HCT116 (cell line): ENCODE data around the gene MYOM1. TPM values are rescaled to one million over a fixed set of nuclear protein-coding genes. Genes with fewer than 3 reads are reported as not detected.

ENCODE experiments used
- ATAC-seq: fragments of 200-7000 bp; cut with Tn5 transposase; 2 replicates; pipeline ENCODE4 v1.9.1; 2020; ENCODE audit warnings: mild to moderate bottlenecking, moderate library complexity
- BruUV-seq: library from RNA; stranded (reverse); fragments of 400-500 nt; replicated peaks from 2 replicates; lab custom pipeline; 2021; lab: Mats Ljungman, UMichigan
- CTCF ChIA-PET: fragments of 300-600 bp; sonication (Branson Sonifier 250); formaldehyde crosslinking; loops from one replicate; lab custom pipeline; 2021; ENCODE audit warnings: antibody characterized with exemption; lab: Charles Lee
- POLR2A ChIA-PET: fragments of 300-600, 350-600 bp; sonication (Branson Sonifier 250); formaldehyde crosslinking; loops from one replicate; lab custom pipeline; 2021; ENCODE audit warnings: antibody characterized with exemption; lab: Charles Lee
- RAD21 ChIA-PET, 2 experiments: fragments of 300-600 bp; sonication (Branson Sonifier 250); formaldehyde crosslinking; loops; one replicate each; lab custom pipeline; 2023; ENCODE audit warnings: low total read pairs in 2 of 2; ENCODE audit not compliant: uncharacterized antibody in 2 of 2, unreplicated experiment in 2 of 2, low non-redundant PET in 1 of 2; lab: Charles Lee
- DNase-seq: peaks from one replicate; pipeline ENCODE4 v3.0.0-alpha.2; 2010; ENCODE audit warnings: low read depth, low spot score
- H2AFZ ChIP-seq: fragments of 200-600 bp; shearing (Covaris generic), sonication (generic); 2 replicates; pipeline ENCODE4 v1.6.1; 2017; ENCODE audit warnings: low read depth, mixed run types, mixed read lengths, antibody characterized with exemption, low read length; ENCODE audit not compliant: poor library complexity, severe bottlenecking
- H3K27ac ChIP-seq: 2 replicates; pipeline ENCODE4 v1.5.1; 2012; ENCODE audit warnings: low read depth, low read length
- H3K27me3 ChIP-seq: fragments of 200-600 bp; sonication (generic); 2 replicates; pipeline ENCODE4 v1.6.1; 2016; ENCODE audit warnings: mixed run types, low read length, mixed read lengths; ENCODE audit not compliant: insufficient read depth
- H3K36me3 ChIP-seq, 2 experiments: fragments of 200-500 bp in 1 of 2; fragments of 200-600 bp in 1 of 2; sonication (Bioruptor generic) in 1 of 2; sonication (generic) in 1 of 2; 2 replicates each; pipeline versions ENCODE4 v1.5.1 to v1.6.1; 2014 to 2016; ENCODE audit warnings: low read length in 2 of 2, inconsistent platforms in 1 of 2, mixed read lengths in 1 of 2, mixed run types in 1 of 2; ENCODE audit not compliant: insufficient read depth in 2 of 2, control insufficient read depth in 1 of 2
- H3K4me1 ChIP-seq, 2 experiments: fragments of 200-600 bp in 1 of 2; sonication (generic) in 1 of 2; 2 replicates each; pipeline versions ENCODE4 v1.5.1 to v1.6.1; 2012 to 2017; ENCODE audit warnings: low read length in 2 of 2, inconsistent platforms in 1 of 2, mild to moderate bottlenecking in 1 of 2, mixed read lengths in 1 of 2, mixed run types in 1 of 2, moderate library complexity in 1 of 2; ENCODE audit not compliant: insufficient read depth in 2 of 2, control insufficient read depth in 1 of 2
- H3K4me2 ChIP-seq: fragments of 200-600 bp; sonication (generic); 2 replicates; pipeline ENCODE4 v1.6.1; 2017; ENCODE audit warnings: mixed run types, low read length, mixed read lengths
- H3K4me3 ChIP-seq, 2 experiments: fragments of 200-600 bp in 1 of 2; sonication (generic) in 1 of 2; replicated peaks in 1 of 2; 2 replicates each; pipeline ENCODE4 v1.5.1; 2011 to 2016; ENCODE audit warnings: low read length in 2 of 2, control low read depth in 1 of 2, low read depth in 1 of 2, mild to moderate bottlenecking in 1 of 2, mixed read lengths in 1 of 2, mixed run types in 1 of 2
- H3K79me2 ChIP-seq: fragments of 200-600 bp; sonication (generic); 2 replicates; pipeline ENCODE4 v1.6.1; 2017; ENCODE audit warnings: mild to moderate bottlenecking, mixed run types, low read length, moderate library complexity, mixed read lengths; ENCODE audit not compliant: insufficient read depth
- H3K9ac ChIP-seq: fragments of 200-600 bp; sonication (generic); 2 replicates; pipeline ENCODE4 v1.6.1; 2016; ENCODE audit warnings: low read length, mixed read lengths
- H3K9me2 ChIP-seq: fragments of 200-600 bp; sonication (generic), shearing (Covaris generic); 2 replicates; pipeline ENCODE4 v1.6.1; 2017; ENCODE audit warnings: mixed run types, mild to moderate bottlenecking, moderate library complexity; ENCODE audit not compliant: insufficient read depth
- H3K9me3 ChIP-seq, 2 experiments: fragments of 200-500 bp in 1 of 2; fragments of 200-600 bp in 1 of 2; sonication (Bioruptor generic) in 1 of 2; sonication (generic) in 1 of 2; 2 replicates each; pipeline ENCODE4 v1.6.1; 2014 to 2017; ENCODE audit warnings: low read length in 2 of 2, mixed read lengths in 2 of 2, inconsistent platforms in 1 of 2, low read depth in 1 of 2, mild to moderate bottlenecking in 1 of 2, mixed run types in 1 of 2, moderate library complexity in 1 of 2; ENCODE audit not compliant: control insufficient read depth in 1 of 2, insufficient read depth in 1 of 2
- H4K20me1 ChIP-seq: fragments of 200-600 bp; sonication (generic), shearing (Covaris generic); 2 replicates; pipeline ENCODE4 v1.6.1; 2017; ENCODE audit warnings: mixed run types, mild to moderate bottlenecking, moderate library complexity; ENCODE audit not compliant: insufficient read depth
- ATF3 ChIP-seq: IDR thresholded peaks from 2 replicates; pipeline ENCODE4 v1.6.1; 2012
- CBX3 ChIP-seq: IDR thresholded peaks from 2 replicates; pipeline ENCODE4 v1.6.1; 2012; ENCODE audit warnings: low read depth
- CTCF ChIP-seq, 3 experiments: fragments of 200-600 bp in 1 of 3; sonication (generic) in 1 of 3; IDR thresholded peaks in 2 of 3; conservative IDR thresholded peaks in 1 of 3; 2 replicates each; pipeline ENCODE4 v1.5.1; 2012 to 2017; ENCODE audit warnings: low read depth in 2 of 3, low read length in 2 of 3, antibody characterized with exemption in 1 of 3, borderline replicate concordance in 1 of 3, control low read depth in 1 of 3, mild to moderate bottlenecking in 1 of 3, mixed read lengths in 1 of 3, mixed run types in 1 of 3, moderate library complexity in 1 of 3; ENCODE audit not compliant: insufficient read depth in 1 of 3
- POLR2A ChIP-seq: IDR thresholded peaks from 2 replicates; pipeline ENCODE4 v1.7.0; 2011; ENCODE audit warnings: borderline replicate concordance; ENCODE audit not compliant: insufficient read depth, insufficient read length; ENCODE audit errors: extremely low read depth
- POLR2AphosphoS5 ChIP-seq: IDR thresholded peaks from 2 replicates; pipeline ENCODE4 v1.6.1; 2011; ENCODE audit warnings: mild to moderate bottlenecking, low read depth, low read length, moderate library complexity
- SP1 ChIP-seq: IDR thresholded peaks from 2 replicates; pipeline ENCODE4 v1.6.1; 2012; ENCODE audit warnings: low read depth
- SRF ChIP-seq: IDR thresholded peaks from 2 replicates; pipeline ENCODE4 v1.6.1; 2012; ENCODE audit warnings: low read depth
- YY1 ChIP-seq: IDR thresholded peaks from 2 replicates; pipeline ENCODE4 v1.6.1; 2011; ENCODE audit warnings: low read length, low read depth, moderate library complexity, mild to moderate bottlenecking; ENCODE audit not compliant: insufficient replicate concordance; ENCODE audit errors: extremely low read depth
- ZBTB33 ChIP-seq: IDR thresholded peaks from 2 replicates; pipeline ENCODE4 v1.6.1; 2011; ENCODE audit warnings: mild to moderate bottlenecking, low read length, moderate library complexity; ENCODE audit not compliant: insufficient replicate concordance; ENCODE audit errors: extremely low read depth
- ZNF274 ChIP-seq: fragments of 200-500 bp; sonication (Bioruptor generic); IDR thresholded peaks from 2 replicates; pipeline ENCODE4 v1.6.1; 2014; ENCODE audit warnings: mild to moderate bottlenecking, low read depth, low read length, inconsistent platforms
- intact Hi-C: fragments of 100-400 bp; cut with micrococcal nuclease; formaldehyde crosslinking; loops from 2 replicates; pipeline ENCODE4 v1.10.0; 2022
- total RNA-seq: library from RNA; stranded (reverse); gene quantifications from one replicate; pipeline ENCODE4 v1.2.1, GENCODE V29; 2021; ENCODE audit not compliant: unreplicated experiment

Gene MYOM1
- total RNA-seq, 1 experiment from 2014 or later = 0.52 TPM

GRCh38 chr18:3089579-3089978 lies 130.2 kb downstream of the MYOM1 start:
- RAD21 ChIA-PET = no interaction called here
- TF ChIP-seq YY1 (no peak), ZBTB33 (no peak), SRF (no peak), SP1 (no peak)
- Histone ChIP-seq H3K4me1 (no peaks in the 10 kb centered on the region), H3K4me3 (no peak overlapping the region), H3K27me3 (no peaks in the 10 kb centered on the region), H3K36me3 (no peaks in the 10 kb centered on the region), H2AFZ (no peak overlapping the region), H3K9me2 (no peaks in the 10 kb centered on the region), H3K9me3 (no peaks in the 10 kb centered on the region), H3K4me2 (no peak overlapping the region), H3K27ac (no peak overlapping the region), H3K79me2 (no peaks in the 10 kb centered on the region), H4K20me1 (no peaks in the 10 kb centered on the region), H3K9ac (no peak overlapping the region)
- POLR2A ChIA-PET = no interaction called here
- intact Hi-C loops = no loop called here
- CTCF ChIA-PET = interaction anchor here (2.3 kb wide), 1 partner anchor 27 kb away, joined by 15 read pairs; no protein-coding TSS in a partner anchor
- BruUV-seq = no TSS peak
- DNase-seq (no peak), ATAC-seq (no peak)

- no peak overlapping the region for H3K27ac ChIP-seq
- ChIA-PET POLR2A (no interaction called here), CTCF (interaction anchor here (2.3 kb wide), 1 partner anchor 26 kb away, joined by 15 read pairs; no protein-coding TSS in a partner anchor), RAD21 (no interaction called here)
- no peaks in the 10 kb centered on the region for H3K27me3 ChIP-seq
- H3K9ac ChIP-seq = no peak overlapping the region
- DNase-seq = no peak
- no peak overlapping the region for H3K4me2 ChIP-seq
- no peaks in the 10 kb centered on the region for H3K9me3 ChIP-seq
- intact Hi-C loops = no loop called here
- H3K36me3 ChIP-seq = no peaks in the 10 kb centered on the region
- no peaks in the 10 kb centered on the region for H3K79me2 ChIP-seq
- H3K4me1 ChIP-seq = no peaks in the 10 kb centered on the region
- H2AFZ ChIP-seq = no peak overlapping the region
- H3K4me3 ChIP-seq = no peak overlapping the region
- BruUV-seq = no TSS peak
- ATAC-seq = no peak
- no peaks in the 10 kb centered on the region for H3K9me2 ChIP-seq
- H4K20me1 ChIP-seq = no peaks in the 10 kb centered on the region
- TF ChIP-seq CBX3 = no peak
- no peak for TF ChIP-seq YY1
- no peak for TF ChIP-seq SP1
- TF ChIP-seq POLR2AphosphoS5 = no peak
- TF ChIP-seq ZBTB33 = no peak
- TF ChIP-seq POLR2A = no peak
- TF ChIP-seq ATF3 = no peak
- TF ChIP-seq CTCF (IDR thresholded peaks at IDR 0.05 in 2 of 3, conservative IDR thresholded peaks at IDR 0.05 in 1 of 3; ENCODE audit: borderline replicate concordance in 1 of 3, insufficient read depth in 1 of 3, low read depth in 2 of 3, low read length in 2 of 3) = no peak
- no peak for TF ChIP-seq ZNF274
- TF ChIP-seq, all 23 proteins: peak for 0
Measured at GRCh38 chr18:3088449-3088848, 131.3 kb downstream of the MYOM1 start.
